ENCODE measurements around the gene GPR37L1.
"Not testable (repeated sequence)": the region's sequence is repeated elsewhere in the genome, so short reads cannot be mapped to it uniquely, and the experiment has no call there.

Gene GPR37L1

GRCh38 chr1:202171292-202172014 lies 48.7 kb downstream of the GPR37L1 start:
- DNase-seq, result no peak

DNA sequence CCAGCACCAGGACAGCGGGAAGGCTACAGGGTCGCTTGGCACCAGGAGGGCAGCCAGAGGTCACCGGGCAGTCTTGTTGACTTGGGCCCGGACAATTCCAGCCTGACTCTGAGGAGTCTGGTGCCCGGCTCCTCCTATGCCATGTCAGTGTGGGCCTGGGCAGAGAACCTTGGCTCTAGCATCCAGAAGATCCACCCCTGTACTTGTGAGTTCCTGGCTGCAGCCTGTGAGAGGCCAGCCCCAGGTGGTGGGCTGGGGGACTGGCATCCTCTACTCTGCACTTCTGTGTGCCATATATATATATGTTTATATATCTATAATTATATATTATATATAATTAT lies 49.3 kb downstream of the GPR37L1 start:
- DNase-seq, result no peak

DNA sequence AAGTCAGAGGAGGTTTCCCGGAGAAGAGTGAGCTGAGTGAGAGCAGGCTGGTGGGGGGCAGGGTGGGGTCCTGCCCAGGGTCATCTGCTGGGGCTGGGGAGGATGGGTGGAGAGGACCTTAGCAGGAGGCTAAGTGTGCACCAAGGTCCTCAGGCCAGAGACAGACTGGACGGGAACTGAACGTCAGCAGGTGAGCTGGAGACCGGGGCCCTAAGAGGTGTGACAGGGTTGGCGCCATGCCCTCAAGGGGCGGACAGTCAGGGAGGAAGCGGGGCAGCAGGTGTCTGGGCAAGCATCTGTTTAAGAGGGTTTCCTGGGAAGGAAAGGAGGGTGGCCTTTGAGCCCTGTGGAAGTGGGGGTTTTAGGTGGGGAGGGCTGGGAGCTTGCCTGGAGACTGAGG lies 51.3 kb downstream of the GPR37L1 start:
- DNase-seq, result no peak

GRCh38 chr1:202176949-202177927 lies 54.5 kb downstream of the GPR37L1 start:
- DNase-seq, result no peak

DNA sequence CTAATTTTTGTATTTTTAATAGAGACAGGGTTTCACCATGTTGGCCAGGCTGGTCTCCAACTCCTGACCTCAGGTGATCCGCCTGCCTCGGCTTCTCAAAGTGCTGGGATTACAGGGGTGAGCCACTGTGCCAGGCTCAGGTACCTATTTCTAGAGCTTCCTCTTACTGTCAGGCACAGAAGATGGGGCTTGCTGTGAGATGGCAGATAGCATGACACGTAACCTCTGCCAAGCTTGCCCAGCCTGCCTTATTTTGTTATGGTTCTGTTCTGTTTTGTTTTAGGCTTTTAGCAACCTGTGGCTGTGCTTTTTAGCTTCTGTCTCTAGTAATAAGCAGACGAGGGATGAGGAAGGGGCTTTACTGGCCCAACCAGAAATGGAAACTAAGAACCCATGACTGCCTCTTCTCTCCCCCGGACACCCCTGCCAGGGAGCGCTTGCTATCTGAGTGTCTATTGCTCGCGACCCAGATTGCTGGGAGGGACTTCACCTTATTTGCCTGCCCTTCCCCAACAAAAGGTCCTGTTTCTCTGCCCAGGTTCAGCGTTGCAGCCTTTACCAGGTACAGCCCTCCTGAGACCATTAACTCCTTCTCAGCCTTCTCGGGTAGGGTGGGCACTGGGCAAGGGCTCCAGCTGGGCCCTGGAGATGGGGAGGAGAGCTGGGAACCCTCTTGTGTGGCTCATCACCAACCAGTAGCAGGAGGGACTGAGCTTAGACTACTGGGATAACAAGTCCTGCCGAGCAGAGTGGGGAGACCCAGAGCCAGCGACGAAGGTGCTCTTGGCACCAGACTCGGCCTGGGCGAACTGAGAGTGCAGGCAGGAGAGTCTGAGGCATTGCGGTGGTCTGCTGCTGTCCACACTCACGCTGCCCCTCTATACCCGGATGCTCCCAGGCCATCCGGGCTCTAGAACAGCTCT lies 57.4 kb downstream of the GPR37L1 start:
- no peak for DNase-seq

- not testable (repeated sequence) for DNase-seq
Observed at GRCh38 chr1:202180751-202181139, 58.0 kb downstream of the GPR37L1 start.

DNA sequence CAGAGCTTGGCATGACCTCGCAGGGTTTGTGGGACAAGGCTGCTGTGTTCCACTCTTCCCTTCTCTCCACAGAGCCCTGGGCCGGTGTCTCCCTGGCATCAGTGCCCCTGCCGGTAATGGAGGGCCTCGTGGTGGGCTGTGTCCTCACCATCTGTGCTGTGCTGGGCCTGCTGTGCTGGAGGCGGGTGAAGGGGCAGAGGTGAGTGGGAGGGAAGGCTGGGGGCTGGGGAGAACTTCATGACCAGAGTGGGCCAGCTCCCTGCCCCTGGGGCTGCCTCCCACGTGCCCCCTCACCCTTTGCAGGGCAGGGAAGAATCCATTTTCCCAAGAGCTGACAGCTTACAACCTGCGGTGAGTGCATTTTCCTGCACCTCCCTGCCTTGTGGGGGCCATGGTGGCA lies 58.9 kb downstream of the GPR37L1 start:
- no peak for DNase-seq

DNA sequence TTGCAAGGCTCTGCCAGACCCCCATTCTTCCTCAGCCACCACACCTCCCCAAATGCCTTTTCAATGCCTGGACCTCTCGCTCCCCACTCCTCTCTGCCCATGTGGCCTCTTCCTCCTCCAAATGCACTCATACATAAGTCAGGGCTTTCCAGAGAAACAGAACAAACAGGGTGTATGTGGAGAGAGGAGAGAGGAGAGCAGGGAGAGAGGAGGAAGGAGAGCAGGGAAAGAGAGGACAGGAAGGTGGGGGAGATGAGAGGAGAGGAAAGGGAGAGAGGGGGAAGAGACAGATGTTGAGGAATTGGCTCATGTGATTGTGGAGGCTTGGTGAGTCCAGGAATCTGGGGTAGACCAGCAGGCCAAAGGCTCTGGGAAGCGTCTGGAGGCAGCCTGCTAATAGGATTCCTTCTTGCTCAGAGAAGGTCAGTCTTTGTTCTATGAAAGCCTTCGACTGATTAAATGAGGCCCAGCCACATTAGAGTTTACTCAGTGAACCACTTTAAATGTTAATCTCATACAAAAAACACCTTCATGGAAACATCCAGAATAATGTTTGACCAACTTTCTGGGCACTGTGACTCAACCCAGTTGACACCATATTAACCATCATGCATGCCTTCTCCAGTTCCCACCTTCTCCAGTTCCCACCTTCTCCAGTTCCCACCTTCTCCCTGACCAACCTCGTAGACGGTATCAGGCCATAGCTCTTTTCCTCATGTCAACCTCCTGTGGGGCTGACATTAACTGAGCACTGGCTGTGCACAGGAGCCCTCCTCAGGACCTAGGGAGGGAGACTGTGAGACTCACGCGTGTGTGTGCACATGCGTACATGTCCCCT lies 59.5 kb downstream of the GPR37L1 start:
- DNase-seq, result no peak

Measured in retina (tissue), 1 donor.